HCT116 (cell line): Measurements from ENCODE around the gene MIA. TPM values are rescaled to one million over a fixed set of nuclear protein-coding genes. Genes with fewer than 3 reads are reported as not detected.
"Not testable (repeated sequence)": the region's sequence is repeated elsewhere in the genome, so short reads cannot be mapped to it uniquely, and the experiment has no call there.

Experiments
- ATAC-seq: fragments of 200-7000 bp; cut with Tn5 transposase; 2 replicates; pipeline ENCODE4 v1.9.1; 2020; ENCODE audit warnings: mild to moderate bottlenecking, moderate library complexity
- BruUV-seq: library from RNA; stranded (reverse); fragments of 400-500 nt; replicated peaks from 2 replicates; lab custom pipeline; 2021; lab: Mats Ljungman, UMichigan
- CTCF ChIA-PET: fragments of 300-600 bp; sonication (Branson Sonifier 250); formaldehyde crosslinking; loops from one replicate; lab custom pipeline; 2021; ENCODE audit warnings: antibody characterized with exemption; lab: Charles Lee
- POLR2A ChIA-PET: fragments of 300-600, 350-600 bp; sonication (Branson Sonifier 250); formaldehyde crosslinking; loops from one replicate; lab custom pipeline; 2021; ENCODE audit warnings: antibody characterized with exemption; lab: Charles Lee
- RAD21 ChIA-PET, 2 experiments: fragments of 300-600 bp; sonication (Branson Sonifier 250); formaldehyde crosslinking; loops; one replicate each; lab custom pipeline; 2023; ENCODE audit warnings: low total read pairs in 2 of 2; ENCODE audit not compliant: uncharacterized antibody in 2 of 2, unreplicated experiment in 2 of 2, low non-redundant PET in 1 of 2; lab: Charles Lee
- DNase-seq: peaks from one replicate; pipeline ENCODE4 v3.0.0-alpha.2; 2010; ENCODE audit warnings: low read depth, low spot score
- H2AFZ ChIP-seq: fragments of 200-600 bp; shearing (Covaris generic), sonication (generic); 2 replicates; pipeline ENCODE4 v1.6.1; 2017; ENCODE audit warnings: low read depth, mixed run types, mixed read lengths, antibody characterized with exemption, low read length; ENCODE audit not compliant: poor library complexity, severe bottlenecking
- H3K27ac ChIP-seq: 2 replicates; pipeline ENCODE4 v1.5.1; 2012; ENCODE audit warnings: low read depth, low read length
- H3K27me3 ChIP-seq: fragments of 200-600 bp; sonication (generic); 2 replicates; pipeline ENCODE4 v1.6.1; 2016; ENCODE audit warnings: mixed run types, low read length, mixed read lengths; ENCODE audit not compliant: insufficient read depth
- H3K36me3 ChIP-seq, 2 experiments: fragments of 200-500 bp in 1 of 2; fragments of 200-600 bp in 1 of 2; sonication (Bioruptor generic) in 1 of 2; sonication (generic) in 1 of 2; 2 replicates each; pipeline versions ENCODE4 v1.5.1 to v1.6.1; 2014 to 2016; ENCODE audit warnings: low read length in 2 of 2, inconsistent platforms in 1 of 2, mixed read lengths in 1 of 2, mixed run types in 1 of 2; ENCODE audit not compliant: insufficient read depth in 2 of 2, control insufficient read depth in 1 of 2
- H3K4me1 ChIP-seq, 2 experiments: fragments of 200-600 bp in 1 of 2; sonication (generic) in 1 of 2; 2 replicates each; pipeline versions ENCODE4 v1.5.1 to v1.6.1; 2012 to 2017; ENCODE audit warnings: low read length in 2 of 2, inconsistent platforms in 1 of 2, mild to moderate bottlenecking in 1 of 2, mixed read lengths in 1 of 2, mixed run types in 1 of 2, moderate library complexity in 1 of 2; ENCODE audit not compliant: insufficient read depth in 2 of 2, control insufficient read depth in 1 of 2
- H3K4me2 ChIP-seq: fragments of 200-600 bp; sonication (generic); 2 replicates; pipeline ENCODE4 v1.6.1; 2017; ENCODE audit warnings: mixed run types, low read length, mixed read lengths
- H3K4me3 ChIP-seq, 2 experiments: fragments of 200-600 bp in 1 of 2; sonication (generic) in 1 of 2; replicated peaks in 1 of 2; 2 replicates each; pipeline ENCODE4 v1.5.1; 2011 to 2016; ENCODE audit warnings: low read length in 2 of 2, control low read depth in 1 of 2, low read depth in 1 of 2, mild to moderate bottlenecking in 1 of 2, mixed read lengths in 1 of 2, mixed run types in 1 of 2
- H3K79me2 ChIP-seq: fragments of 200-600 bp; sonication (generic); 2 replicates; pipeline ENCODE4 v1.6.1; 2017; ENCODE audit warnings: mild to moderate bottlenecking, mixed run types, low read length, moderate library complexity, mixed read lengths; ENCODE audit not compliant: insufficient read depth
- H3K9ac ChIP-seq: fragments of 200-600 bp; sonication (generic); 2 replicates; pipeline ENCODE4 v1.6.1; 2016; ENCODE audit warnings: low read length, mixed read lengths
- H3K9me2 ChIP-seq: fragments of 200-600 bp; sonication (generic), shearing (Covaris generic); 2 replicates; pipeline ENCODE4 v1.6.1; 2017; ENCODE audit warnings: mixed run types, mild to moderate bottlenecking, moderate library complexity; ENCODE audit not compliant: insufficient read depth
- H3K9me3 ChIP-seq, 2 experiments: fragments of 200-500 bp in 1 of 2; fragments of 200-600 bp in 1 of 2; sonication (Bioruptor generic) in 1 of 2; sonication (generic) in 1 of 2; 2 replicates each; pipeline ENCODE4 v1.6.1; 2014 to 2017; ENCODE audit warnings: low read length in 2 of 2, mixed read lengths in 2 of 2, inconsistent platforms in 1 of 2, low read depth in 1 of 2, mild to moderate bottlenecking in 1 of 2, mixed run types in 1 of 2, moderate library complexity in 1 of 2; ENCODE audit not compliant: control insufficient read depth in 1 of 2, insufficient read depth in 1 of 2
- H4K20me1 ChIP-seq: fragments of 200-600 bp; sonication (generic), shearing (Covaris generic); 2 replicates; pipeline ENCODE4 v1.6.1; 2017; ENCODE audit warnings: mixed run types, mild to moderate bottlenecking, moderate library complexity; ENCODE audit not compliant: insufficient read depth
- ATF3 ChIP-seq: IDR thresholded peaks from 2 replicates; pipeline ENCODE4 v1.6.1; 2012
- CBX3 ChIP-seq: IDR thresholded peaks from 2 replicates; pipeline ENCODE4 v1.6.1; 2012; ENCODE audit warnings: low read depth
- CTCF ChIP-seq, 3 experiments: fragments of 200-600 bp in 1 of 3; sonication (generic) in 1 of 3; IDR thresholded peaks in 2 of 3; conservative IDR thresholded peaks in 1 of 3; 2 replicates each; pipeline ENCODE4 v1.5.1; 2012 to 2017; ENCODE audit warnings: low read depth in 2 of 3, low read length in 2 of 3, antibody characterized with exemption in 1 of 3, borderline replicate concordance in 1 of 3, control low read depth in 1 of 3, mild to moderate bottlenecking in 1 of 3, mixed read lengths in 1 of 3, mixed run types in 1 of 3, moderate library complexity in 1 of 3; ENCODE audit not compliant: insufficient read depth in 1 of 3
- EGR1 ChIP-seq: IDR thresholded peaks from 2 replicates; pipeline ENCODE4 v1.6.1; 2012; ENCODE audit warnings: low read depth
- ELF1 ChIP-seq: IDR thresholded peaks from 2 replicates; pipeline ENCODE4 v1.6.1; 2012; ENCODE audit warnings: low read depth, borderline replicate concordance
- EZH2 ChIP-seq: fragments of 200-600 bp; sonication (generic); IDR thresholded peaks from 2 replicates; pipeline ENCODE4 v1.6.1; 2017; ENCODE audit warnings: antibody characterized with exemption, mixed run types
- EZH2phosphoT487 ChIP-seq: fragments of 200-600 bp; IDR thresholded peaks from 2 replicates; pipeline ENCODE4 v1.6.1; 2018; ENCODE audit warnings: antibody characterized with exemption, borderline replicate concordance
- POLR2A ChIP-seq: IDR thresholded peaks from 2 replicates; pipeline ENCODE4 v1.7.0; 2011; ENCODE audit warnings: borderline replicate concordance; ENCODE audit not compliant: insufficient read depth, insufficient read length; ENCODE audit errors: extremely low read depth
- POLR2AphosphoS5 ChIP-seq: IDR thresholded peaks from 2 replicates; pipeline ENCODE4 v1.6.1; 2011; ENCODE audit warnings: mild to moderate bottlenecking, low read depth, low read length, moderate library complexity
- RAD21 ChIP-seq: IDR thresholded peaks from 2 replicates; pipeline ENCODE4 v1.6.1; 2012; ENCODE audit warnings: low read depth, mild to moderate bottlenecking
- SIN3A ChIP-seq: IDR thresholded peaks from 2 replicates; pipeline ENCODE4 v1.6.1; 2012; ENCODE audit warnings: low read depth
- SP1 ChIP-seq: IDR thresholded peaks from 2 replicates; pipeline ENCODE4 v1.6.1; 2012; ENCODE audit warnings: low read depth
- SRF ChIP-seq: IDR thresholded peaks from 2 replicates; pipeline ENCODE4 v1.6.1; 2012; ENCODE audit warnings: low read depth
- TCF7L2 ChIP-seq: IDR thresholded peaks from 2 replicates; pipeline ENCODE4 v1.7.0; 2011; ENCODE audit warnings: borderline replicate concordance, inconsistent platforms; ENCODE audit not compliant: insufficient read depth, insufficient read length; ENCODE audit errors: extremely low read depth
- ZFX ChIP-seq: fragments of 450-650 bp; IDR thresholded peaks from 2 replicates; pipeline ENCODE4 v1.6.1; 2017
- ZNF274 ChIP-seq: fragments of 200-500 bp; sonication (Bioruptor generic); IDR thresholded peaks from 2 replicates; pipeline ENCODE4 v1.6.1; 2014; ENCODE audit warnings: mild to moderate bottlenecking, low read depth, low read length, inconsistent platforms
- intact Hi-C: fragments of 100-400 bp; cut with micrococcal nuclease; formaldehyde crosslinking; loops from 2 replicates; pipeline ENCODE4 v1.10.0; 2022
- total RNA-seq: library from RNA; stranded (reverse); gene quantifications from one replicate; pipeline ENCODE4 v1.2.1, GENCODE V29; 2021; ENCODE audit not compliant: unreplicated experiment
- TF ChIP-seq, protein P1 (sequence below): IDR thresholded peaks from 2 replicates; pipeline ENCODE4 v1.6.1; 2012; ENCODE audit warnings: low read depth
- TF ChIP-seq, protein P2 (sequence below): IDR thresholded peaks from 2 replicates; pipeline ENCODE4 v1.6.1; 2012

Gene MIA
- total RNA-seq, 1 experiment from 2014 or later = 1.4 TPM

GRCh38 chr19:40783711-40784110 lies 8.4 kb downstream of the MIA start:
- Histone ChIP-seq H3K9me3 (no peaks in the 10 kb centered on the region), H3K4me3 (no peak overlapping the region), H3K4me1 (peaks cover 4 to 6% of the 10 kb centered on the region in 2 experiments), H3K36me3 (no peaks in the 10 kb centered on the region), H3K27me3 (no peaks in the 10 kb centered on the region), H3K9ac (no peak overlapping the region), H3K27ac (no peak overlapping the region)
- intact Hi-C loops = no loop called here
- TF ChIP-seq CBX3 (no peak), CTCF (IDR thresholded peaks at IDR 0.05 in 2 of 3, conservative IDR thresholded peaks at IDR 0.05 in 1 of 3; ENCODE audit: borderline replicate concordance in 1 of 3, insufficient read depth in 1 of 3, low read depth in 2 of 3, low read length in 2 of 3) (no peak), ATF3 (no peak), ZFX (no peak), SRF (no peak), SP1 (no peak), SIN3A (no peak), ZNF274 (no peak), RAD21 (no peak), EZH2 (no peak), POLR2AphosphoS5 (no peak), EZH2phosphoT487 (no peak), TCF7L2 (no peak), ELF1 (no peak), POLR2A (no peak), EGR1 (no peak)
- TF ChIP-seq, protein P1, sequence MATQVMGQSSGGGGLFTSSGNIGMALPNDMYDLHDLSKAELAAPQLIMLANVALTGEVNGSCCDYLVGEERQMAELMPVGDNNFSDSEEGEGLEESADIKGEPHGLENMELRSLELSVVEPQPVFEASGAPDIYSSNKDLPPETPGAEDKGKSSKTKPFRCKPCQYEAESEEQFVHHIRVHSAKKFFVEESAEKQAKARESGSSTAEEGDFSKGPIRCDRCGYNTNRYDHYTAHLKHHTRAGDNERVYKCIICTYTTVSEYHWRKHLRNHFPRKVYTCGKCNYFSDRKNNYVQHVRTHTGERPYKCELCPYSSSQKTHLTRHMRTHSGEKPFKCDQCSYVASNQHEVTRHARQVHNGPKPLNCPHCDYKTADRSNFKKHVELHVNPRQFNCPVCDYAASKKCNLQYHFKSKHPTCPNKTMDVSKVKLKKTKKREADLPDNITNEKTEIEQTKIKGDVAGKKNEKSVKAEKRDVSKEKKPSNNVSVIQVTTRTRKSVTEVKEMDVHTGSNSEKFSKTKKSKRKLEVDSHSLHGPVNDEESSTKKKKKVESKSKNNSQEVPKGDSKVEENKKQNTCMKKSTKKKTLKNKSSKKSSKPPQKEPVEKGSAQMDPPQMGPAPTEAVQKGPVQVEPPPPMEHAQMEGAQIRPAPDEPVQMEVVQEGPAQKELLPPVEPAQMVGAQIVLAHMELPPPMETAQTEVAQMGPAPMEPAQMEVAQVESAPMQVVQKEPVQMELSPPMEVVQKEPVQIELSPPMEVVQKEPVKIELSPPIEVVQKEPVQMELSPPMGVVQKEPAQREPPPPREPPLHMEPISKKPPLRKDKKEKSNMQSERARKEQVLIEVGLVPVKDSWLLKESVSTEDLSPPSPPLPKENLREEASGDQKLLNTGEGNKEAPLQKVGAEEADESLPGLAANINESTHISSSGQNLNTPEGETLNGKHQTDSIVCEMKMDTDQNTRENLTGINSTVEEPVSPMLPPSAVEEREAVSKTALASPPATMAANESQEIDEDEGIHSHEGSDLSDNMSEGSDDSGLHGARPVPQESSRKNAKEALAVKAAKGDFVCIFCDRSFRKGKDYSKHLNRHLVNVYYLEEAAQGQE = no peak
- TF ChIP-seq, protein P2, sequence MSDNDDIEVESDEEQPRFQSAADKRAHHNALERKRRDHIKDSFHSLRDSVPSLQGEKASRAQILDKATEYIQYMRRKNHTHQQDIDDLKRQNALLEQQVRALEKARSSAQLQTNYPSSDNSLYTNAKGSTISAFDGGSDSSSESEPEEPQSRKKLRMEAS = no peak
- TF ChIP-seq, all 23 proteins: peak for 0
- Histone ChIP-seq H2AFZ (no peak overlapping the region), H4K20me1 (no peaks in the 10 kb centered on the region), H3K9me2 (no peaks in the 10 kb centered on the region), H3K79me2 (no peaks in the 10 kb centered on the region), H3K4me2 (no peak overlapping the region)
- ChIA-PET CTCF (no interaction called here), POLR2A (no interaction called here), RAD21 (no interaction called here)
- ATAC-seq (no peak), DNase-seq (no peak)
- no TSS peak for BruUV-seq

DNA sequence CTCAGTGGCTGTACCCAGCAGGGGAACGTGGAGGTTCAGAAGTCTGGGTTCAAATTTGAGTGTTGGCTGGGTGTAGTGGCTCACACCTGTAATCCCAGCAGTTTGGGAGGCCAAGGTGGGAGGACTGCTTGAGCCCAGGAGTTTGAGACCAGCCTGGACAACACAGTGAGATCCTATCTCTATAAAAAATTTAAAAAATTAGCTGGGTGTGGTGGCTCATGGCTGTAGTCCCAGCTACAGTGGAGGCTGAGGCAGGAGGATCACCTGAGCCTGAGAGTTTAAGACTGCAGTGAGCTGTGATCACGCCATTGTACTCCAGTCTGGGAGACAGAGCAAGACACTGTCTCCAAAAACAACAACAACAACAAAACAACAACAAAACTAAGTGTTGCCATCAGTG lies 8.8 kb downstream of the MIA start:
- H3K4me3 ChIP-seq, H3K9me3 ChIP-seq, H2AFZ ChIP-seq, CTCF ChIA-PET, RAD21 ChIA-PET, H3K27ac ChIP-seq, ATAC-seq, intact Hi-C loops, H3K36me3 ChIP-seq, H3K9me2 ChIP-seq, H4K20me1 ChIP-seq, H3K4me2 ChIP-seq, H3K9ac ChIP-seq, H3K27me3 ChIP-seq, POLR2A ChIA-PET, BruUV-seq, DNase-seq, H3K4me1 ChIP-seq, H3K79me2 ChIP-seq: not testable (repeated sequence)
